Measurements from ENCODE around the gene IRF2BPL.
"Not testable (repeated sequence)": the region's sequence is repeated elsewhere in the genome, so short reads cannot be mapped to it uniquely, and the experiment has no call there.

IRF2BPL gene

DNA sequence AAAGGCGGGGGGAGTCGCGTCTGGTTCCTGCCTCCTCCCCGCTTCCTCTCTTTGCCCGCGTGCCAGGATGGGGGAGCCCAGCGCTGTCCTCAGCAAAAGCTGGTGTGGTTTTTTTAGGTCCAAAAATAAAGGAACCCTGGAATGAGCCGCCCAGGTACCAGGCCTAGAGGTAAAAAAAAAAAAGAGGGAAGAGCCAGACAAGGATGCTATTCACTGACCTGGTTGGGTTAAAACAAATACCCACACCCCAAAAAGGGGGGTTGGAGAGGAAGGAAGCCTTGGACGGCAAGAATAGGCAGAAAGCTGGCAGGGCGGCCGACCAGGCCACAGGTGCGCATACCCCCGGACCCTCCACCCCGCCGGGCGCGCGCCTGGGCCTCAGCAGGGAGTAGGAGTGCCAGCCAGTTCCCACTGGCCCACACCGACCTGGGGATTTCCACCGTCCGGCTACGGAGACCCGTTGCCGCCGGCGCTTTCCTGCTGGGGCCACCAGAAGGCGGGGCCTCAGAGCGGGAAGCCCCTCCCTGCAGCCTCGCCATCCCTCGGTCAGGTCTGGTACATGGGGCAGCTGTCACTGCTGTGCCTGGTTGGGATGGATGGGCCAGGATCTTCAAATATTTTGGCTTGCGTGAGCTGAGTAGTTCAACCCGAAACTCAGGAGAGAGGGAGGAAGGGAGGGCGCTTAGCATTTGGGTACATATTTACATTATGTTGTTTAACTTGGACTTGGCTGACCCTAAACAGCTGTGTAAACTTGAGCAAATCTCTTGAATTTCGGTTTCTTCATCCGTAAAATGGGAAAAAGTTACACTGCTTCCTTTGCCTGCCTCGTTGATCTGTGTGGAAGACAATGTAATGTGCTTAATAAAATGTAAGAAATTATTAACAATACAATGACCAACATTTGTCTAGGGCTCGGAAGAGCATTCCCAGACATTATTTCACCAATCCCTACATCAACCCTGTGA is 5.4 kb upstream of the IRF2BPL start:
- peak; percentile 91 for DNase-seq

DNA sequence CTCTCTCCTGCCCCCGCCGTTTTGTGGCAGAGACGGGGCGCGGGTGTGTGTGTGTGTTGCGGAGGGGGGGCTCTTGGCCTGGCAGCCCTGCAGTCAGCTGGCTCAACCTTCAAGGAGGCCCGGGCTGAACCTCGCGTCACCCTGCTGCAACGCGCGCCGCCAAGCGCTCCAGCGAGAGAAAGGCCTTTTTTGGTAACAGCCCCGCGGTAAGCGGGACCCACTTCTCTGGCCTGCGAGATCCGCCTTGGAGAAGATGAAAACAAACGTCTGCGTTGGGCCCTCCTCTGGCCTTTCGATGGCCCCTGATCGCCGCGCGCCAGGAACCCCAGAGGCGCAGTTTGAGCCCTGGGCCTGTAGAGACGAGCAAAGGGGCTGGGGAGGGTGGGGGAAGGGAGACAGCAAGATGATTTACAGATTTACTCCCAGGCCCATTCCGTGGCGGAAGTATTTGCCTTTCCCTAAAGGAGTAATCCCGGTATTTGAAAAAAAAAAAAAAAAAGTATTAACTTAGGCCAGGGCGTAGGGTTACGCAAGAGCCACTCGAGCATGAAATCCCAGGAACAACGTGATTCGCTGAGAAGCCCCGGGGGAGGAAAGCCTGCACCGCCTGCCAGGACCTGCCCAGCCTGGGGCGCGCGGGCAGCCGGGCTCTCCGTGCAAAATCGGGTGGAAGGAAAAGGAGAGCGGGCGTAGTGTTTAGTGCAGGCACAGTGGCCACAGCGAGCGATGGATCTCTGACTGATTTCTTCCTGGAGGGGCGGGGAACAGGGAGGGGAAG is 4.5 kb upstream of the IRF2BPL start:
- peak; percentile 88 for DNase-seq

DNA sequence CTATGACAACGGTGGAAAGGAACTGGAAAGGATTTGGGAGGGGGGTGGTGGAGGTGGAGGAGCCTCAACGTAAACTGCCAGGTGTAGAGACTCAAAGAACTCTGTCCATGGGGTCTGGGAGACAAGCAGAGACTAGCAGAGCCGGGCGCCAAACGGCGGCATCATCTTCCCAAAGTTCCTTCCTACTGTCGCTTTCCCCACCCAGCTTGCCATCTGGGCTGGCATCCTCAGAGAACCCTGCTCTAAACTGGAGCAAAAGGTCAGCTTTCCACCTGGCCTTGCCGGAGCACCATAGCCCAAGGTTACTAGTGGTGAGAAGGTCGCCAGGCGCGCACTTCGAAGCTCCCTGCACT is 4.0 kb upstream of the IRF2BPL start:
- DNase-seq: no peak

DNA sequence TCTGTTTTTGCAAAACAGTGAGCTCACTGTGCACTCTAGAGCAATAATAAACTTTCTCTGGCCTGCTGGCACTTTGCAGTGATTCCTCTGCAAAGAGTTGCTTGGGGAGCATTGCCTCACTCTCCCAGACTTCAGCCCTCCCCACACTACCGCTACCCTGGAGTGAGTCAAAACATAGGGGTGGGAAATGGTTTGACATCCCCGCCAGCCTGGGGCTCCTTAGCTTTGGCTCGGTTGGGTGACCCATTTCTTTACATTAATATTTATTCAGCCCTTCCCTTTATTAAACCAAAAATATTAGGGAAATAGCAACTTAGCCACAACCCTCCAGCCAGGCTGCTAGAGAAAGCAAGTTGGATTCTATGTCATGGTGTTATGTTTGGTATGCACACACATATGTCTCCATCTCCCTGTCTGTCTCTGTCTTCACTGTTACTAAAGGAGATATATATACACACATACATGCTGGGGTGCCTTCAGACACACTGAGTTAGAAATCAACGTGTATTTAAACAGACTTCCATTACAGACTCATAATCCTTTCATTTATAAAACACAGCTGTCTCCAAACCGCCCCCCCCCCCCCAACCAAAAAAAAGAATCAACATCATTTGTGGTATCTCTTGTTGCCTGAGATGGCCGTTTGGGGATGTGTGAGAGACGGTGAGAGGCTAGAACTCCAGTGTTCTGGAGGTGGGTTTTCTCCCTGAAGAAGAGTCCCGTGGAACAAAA is 3.4 kb upstream of the IRF2BPL start:
- DNase-seq: no peak

DNA sequence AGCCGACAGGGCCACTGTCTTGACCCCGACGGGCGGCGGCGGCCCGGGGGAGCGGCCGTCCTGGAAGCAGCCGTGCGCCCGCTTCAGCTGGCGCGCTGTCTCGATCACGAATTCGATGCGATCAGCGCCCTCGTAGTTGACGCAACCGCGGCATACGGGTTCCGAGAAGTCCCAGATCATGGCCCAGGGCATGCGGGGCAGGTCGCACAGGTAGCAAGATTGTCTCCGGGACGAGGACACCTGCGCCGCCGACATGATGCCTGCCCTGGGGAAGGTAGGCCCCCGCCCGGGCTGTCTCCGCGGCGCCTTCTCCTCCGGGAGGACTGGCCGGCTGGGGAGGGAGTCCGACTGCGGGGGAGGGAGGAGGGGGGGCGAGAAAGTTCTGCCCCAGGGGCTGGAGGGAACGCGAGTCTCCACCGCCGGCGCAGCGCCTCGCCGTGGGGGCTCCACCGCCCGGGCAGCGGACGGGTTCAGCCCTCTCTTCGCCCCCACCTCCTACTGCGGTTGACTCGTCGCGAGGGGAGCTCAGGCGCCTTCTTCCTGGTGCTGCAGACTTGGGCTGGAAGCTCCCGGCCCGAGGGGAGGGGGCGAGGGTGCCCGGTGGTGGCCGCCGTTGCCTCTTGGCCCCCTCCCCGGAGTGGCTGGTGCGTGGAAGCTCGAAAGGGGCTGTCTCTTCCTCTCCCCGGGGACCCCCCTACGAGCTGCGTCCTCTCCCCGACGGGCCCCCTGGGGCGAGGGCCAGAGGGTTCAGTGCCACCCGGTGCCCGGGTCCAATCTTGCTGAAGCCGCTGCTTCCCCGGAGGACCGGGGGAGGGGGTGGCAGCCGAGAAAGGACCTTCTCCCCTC is 747 bp downstream of the IRF2BPL start:
- peak; percentile 70 for DNase-seq

DNA sequence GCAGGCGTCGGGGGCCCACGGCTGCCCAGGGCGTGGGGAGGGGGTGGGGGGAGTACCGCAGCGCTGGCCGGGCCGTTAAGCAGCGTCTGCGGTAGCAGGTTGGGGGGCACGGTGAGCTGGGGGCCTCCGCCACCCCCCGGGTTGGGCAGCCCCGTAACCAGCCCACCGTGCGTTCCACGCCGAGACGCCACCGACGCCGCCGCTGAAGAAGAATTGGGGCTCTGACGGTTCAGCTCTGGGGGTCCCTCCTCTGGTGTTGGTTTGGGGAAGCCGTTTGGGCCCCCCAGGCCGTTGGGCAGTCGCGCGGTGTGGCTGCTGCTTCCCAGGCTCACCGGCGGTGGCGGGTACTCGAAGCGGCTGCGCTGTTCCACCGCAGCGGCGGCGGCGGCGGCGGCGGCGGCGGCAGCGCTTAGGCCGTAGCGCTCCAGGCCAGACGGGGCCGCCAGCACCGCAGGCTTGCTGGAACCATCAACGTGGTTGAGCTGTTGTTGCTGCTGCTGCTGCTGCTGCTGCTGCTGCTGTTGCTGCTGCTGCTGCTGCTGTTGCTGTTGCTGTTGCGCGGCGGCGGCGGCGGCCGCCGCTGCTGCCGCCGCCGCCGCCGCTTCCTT is 1.5 kb downstream of the IRF2BPL start:
- peak; percentile 58 for DNase-seq

DNA sequence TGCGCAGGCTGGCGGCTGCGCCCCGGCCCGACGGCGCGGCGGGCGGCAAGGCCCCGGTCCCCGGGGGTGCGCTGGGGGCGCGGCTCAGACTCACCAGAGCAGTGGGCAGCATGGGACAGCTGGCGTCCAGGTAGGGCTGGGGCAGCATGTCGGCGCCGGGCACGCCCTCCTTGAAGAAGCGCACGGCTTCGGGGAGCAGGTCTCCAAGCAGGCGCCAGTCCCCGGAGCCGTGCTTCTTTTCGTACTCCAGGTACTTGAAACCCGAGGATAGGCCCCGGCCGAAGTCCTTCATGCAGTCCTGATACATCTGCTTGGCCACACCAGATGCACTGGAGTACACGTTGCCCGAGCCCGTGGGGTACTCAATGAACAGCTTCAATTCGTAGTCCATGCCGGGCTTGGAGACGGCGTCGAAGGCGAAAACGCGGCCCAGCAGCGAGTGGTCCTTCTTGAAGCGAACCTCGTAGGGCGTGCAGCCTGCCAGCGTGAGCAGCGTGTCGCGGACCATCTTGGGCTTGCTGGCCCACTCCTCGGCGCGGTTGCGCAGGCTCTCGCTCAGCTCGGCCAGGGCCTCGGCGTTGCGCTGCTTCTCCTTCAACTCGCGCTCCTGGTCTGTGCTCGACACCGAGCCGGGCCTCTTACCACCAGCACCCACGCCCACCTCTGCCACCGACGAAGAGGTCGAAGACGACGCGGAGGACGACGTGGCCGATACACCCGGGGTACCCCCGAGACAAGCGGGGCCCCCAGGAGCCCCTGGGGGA is 2.2 kb downstream of the IRF2BPL start:
- DNase-seq: peak; percentile 44

DNA sequence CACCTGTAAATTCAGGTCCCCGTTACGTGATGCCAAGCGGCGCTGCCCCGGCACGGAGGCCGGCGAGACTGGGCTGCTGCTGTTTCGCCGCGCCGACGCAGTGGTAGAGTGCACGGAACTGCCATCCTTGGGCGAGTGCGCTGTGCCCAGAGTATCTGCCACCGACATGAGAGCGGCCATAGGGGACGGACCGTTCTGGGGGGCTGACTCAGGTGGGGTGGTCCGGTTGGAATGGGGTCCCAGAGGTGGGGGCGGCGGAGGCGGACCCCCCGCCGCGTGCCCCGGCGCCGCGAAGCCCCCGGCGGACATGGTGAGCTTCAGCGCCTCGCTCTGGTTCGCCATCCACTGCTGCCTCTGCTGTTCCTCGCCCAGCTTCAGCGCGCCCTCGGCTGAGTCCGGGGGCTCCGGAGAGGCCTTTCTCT is 2.8 kb downstream of the IRF2BPL start:
- no peak for DNase-seq

DNA sequence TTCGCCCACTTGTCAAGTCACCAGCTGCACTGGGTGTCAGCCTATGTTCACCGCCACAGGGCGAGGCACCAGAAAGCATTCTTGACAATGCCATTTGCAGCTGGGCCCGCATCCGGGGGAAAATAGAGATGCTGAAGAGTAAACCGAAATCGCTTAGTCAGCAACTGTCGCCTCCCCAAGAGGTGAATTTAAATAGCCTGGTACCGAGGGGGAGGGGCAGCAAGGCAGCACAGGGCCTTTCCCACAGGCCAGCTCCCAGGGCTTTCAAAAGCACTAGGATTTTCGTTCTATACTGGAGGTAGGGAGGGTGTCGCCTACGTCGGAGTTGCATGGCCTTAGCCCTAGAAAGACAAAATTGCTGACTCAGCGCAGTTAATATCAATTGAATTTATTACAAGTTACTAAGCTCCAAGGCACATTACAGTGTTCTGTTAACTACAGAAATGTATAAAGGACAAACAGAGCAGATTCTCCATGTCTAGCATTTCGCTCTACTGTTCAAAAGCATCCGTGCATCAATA is 4.3 kb downstream of the IRF2BPL start:
- peak; percentile 86 for DNase-seq

DNA sequence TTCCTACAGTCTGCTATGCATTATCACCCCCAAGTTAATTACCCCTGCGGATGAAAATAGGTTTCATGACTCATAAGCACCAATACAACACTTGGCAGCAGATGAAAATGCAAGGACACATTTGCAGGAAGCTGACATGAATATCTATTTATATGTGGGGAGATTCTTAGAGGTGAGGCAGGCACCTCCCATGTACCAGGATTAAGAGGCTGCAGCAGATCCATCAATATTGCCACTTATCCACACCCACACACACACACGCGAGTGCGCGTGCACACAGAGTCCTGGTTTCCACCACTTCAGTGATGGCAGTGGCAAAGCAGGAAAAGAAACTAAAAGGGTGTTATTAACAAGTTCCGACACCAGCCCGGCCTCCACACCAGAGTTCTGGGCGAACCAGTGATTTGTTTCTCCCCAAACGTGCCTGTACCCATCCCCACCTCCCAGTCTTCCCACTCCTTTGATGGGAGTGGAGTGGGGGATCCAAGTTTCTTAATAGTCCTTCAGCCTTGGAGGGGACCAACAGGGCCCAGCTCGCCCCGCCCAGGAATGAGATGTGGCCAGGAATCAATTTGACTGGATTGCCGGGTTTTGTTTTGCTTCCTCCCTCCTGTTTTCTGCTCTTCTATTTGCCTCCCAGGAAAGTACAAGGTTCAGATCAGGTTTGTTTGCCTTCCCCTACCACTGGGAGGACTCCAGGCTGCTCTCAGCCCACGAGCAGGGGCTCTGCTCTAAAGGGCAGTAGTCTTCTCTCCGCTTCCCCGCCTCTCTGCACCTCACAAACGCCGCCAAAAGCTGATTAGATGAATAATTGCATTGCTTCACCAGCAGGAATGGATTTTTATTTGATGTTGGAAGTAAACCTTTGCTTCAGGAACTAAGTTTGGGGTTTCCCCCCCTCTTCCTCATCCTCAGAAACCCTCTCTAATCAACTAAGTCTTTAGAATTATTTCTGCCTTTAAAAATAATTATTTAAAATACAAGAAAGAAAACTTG is 5.2 kb downstream of the IRF2BPL start:
- peak; percentile 78 for DNase-seq

DNA sequence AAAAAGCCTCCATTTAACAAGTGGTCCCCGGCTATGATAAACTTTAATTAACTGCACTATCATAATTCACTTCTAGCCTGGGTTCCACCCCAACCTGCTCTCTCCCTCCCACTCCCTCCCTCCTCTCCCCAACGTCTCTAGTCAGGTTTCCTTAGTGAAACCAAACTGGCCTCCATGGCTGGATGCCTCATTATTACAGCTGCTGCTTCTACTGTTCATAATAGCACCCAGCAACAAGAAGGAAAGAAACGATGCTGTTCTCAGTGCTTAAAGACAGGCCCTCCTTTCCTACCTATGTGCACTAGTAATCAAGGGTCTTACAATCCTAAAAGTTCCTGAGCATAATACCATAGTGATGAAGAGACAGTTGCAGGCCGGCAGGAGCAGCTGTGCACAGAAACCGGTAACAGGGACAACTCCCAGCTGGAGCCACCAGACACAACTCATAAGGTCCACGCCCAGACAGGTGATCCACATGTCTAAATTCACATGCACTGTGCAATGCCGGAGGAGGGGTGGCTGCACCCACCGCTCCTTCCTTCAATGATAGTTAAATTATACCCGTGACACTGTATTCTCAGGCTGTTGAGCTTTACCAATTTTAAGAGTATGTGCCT is 6.2 kb downstream of the IRF2BPL start:
- DNase-seq: peak; percentile 48

DNA sequence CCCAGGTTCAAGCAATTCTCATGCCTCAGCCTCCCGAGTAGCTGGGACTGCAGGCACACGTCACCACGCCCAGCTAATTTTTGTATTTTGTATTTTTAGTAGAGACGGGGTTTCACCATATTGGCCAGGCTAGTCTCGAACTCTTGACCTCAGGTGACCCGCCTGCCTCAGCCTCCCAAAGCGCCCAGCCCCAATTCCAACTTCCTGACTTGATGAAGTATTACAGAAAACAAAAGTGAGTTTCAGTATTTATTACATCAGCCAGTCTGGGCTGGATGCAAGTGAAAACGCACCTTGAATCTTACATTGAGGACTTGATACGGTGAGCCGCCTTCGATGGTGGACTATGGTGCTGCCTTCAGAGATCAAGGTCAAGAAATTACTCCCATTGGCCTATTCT is 7.1 kb downstream of the IRF2BPL start:
- DNase-seq: not testable (repeated sequence)

DNA sequence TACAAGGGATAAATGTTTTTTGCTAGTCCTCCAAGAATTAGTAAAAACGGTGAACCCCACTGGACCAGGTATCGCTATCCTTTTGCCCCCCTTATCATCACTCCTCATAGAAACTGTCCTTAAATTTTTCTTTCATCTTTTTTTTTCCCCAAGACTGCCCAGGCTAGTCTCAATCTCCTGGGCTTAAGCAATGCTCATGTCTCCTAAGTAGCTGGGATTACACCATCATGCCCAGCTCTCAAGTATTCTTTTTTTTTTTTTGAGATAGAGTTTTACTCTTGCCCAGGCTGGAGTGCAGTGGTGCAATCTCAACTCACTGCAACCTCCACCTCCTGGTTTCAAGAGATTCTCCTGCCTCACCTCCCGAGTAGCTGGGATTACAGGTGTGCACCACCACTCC is 9.7 kb downstream of the IRF2BPL start:
- DNase-seq: no peak

DNA sequence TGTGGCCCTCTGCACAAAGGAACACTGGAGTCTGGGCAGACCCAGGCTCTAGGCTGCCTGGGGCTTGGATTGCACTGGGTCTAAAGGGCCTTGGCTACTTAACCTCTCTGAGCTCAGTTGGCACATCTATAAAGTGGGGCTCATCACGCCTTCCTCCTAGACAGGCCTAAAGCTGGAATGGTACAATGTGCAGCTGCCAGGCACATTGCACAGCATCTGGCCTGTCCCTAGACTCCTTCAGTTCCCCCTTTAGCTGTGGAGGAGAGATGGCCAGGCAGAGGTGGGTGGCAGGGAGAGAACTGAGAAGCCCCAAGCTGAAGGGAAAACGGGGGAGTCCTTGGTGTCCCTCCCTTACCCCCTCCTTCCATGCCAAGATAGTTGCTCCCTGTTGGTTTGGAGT is 10.8 kb downstream of the IRF2BPL start:
- no peak for DNase-seq

DNA sequence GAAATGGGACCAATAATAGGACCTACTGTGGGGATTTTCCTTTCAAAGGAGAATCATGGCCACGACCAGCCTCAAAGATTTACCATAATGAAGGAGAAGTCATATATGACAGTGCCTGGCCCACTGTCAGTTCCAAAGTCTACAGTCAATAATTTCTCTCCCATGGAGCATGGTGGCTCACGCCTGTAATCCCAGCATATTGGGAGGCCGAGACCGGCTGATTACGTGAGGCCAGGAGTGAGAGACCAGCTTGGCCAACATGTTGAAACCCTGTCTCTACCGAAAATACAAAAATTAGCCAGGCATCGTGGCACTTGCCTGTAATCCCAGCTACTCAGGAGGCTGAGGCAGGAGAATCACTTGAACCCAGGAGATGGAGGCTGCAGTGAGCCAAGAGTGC is 13.8 kb downstream of the IRF2BPL start:
- no peak for DNase-seq

DNA sequence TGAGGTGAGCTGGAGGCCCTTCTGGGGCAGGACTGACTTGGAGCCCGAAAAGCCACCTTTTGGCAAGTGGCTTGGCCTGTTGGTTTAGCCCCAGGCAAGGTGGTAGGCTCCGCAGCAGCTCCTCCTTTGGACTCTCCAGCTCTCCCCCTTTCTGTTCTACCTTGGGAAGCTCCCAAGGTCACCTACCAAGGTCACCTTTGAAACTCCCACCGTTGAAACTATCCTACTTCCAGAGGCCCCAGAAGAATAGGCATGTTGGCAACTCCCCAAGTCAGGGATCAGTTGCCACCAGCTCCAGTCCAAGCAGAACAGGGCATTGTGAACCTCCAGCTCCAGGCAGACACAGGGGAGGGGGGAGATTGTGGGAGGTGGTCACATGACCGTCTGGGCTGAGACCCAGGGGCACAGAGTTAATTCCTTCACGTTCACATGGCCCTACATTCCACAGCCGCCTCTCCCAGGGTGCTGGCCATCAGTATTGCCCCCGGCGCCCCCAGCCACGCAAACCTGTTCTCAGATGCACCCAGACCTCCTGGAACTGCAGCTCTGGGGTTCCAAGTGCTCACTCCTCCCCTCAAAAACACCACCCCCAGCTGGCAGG is 14.4 kb downstream of the IRF2BPL start:
- DNase-seq: no peak

DNA sequence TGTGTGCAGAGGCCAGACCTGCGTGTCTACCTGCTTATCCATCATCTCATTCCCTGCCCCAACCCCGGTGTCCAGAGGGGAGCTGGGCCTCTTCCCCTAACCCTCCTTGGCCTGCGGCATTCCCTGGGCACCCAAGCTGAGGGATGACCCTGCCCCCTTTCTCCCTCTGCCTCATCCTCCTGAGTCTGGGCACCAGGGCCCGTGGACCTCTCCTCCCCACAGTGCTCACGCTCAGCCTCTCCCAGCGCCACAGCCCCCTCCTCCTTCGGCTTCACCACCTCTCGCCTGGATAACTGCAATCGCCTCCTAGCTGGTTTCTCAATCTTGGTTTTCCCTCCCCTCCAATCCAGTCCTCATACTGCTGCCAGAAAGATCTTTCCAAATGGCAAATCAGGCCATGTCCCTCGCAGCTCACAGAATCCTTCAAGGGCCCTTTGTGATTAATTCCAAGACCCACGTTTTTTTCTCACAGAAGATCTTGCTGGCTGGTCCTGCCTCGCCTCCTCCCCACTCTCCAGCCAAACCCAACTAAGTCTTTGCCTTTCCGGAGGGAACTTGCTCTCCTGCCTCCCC is 16.2 kb downstream of the IRF2BPL start:
- no peak for DNase-seq

DNA sequence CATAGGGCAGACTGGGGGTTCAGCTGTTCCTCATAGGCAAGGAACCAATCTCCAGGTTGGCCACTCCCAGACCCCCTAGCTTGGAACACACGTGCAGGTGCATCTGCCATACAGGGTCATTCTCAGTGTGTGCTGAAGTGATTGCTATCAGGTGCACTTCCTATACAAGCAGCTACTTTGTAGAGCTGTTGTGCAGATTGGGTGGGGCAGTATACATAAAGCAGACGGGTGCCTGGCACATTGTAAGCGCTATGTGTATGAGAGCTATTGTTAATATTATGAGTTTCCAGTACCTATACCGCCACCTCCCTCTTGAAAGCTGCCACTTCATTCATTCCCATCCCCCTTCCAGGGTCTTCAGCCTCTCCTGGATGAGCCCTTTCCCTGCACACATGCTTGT is 17.3 kb downstream of the IRF2BPL start:
- no peak for DNase-seq
